ENCODE data around the gene SLC28A1.

- TF ChIP-seq EZH2 (IDR thresholded peaks at IDR 0.05) (no peak), POLR2AphosphoS5 (IDR thresholded peaks at IDR 0.05; ENCODE audit: borderline replicate concordance, low read depth, low read length) (no peak), FOXP2 (optimal IDR thresholded peaks at IDR 0.05; ENCODE audit: control extremely low read depth, extremely low read length, insufficient read depth) (no peak)
Measured at GRCh38 chr15:84975871-84976351, 91.4 kb downstream of the SLC28A1 start.

Measured in SK-N-MC (cell line).